Endothelial cell of umbilical vein (primary cell): ENCODE results near the gene PDE11A. TPM values are rescaled to one million over a fixed set of nuclear protein-coding genes. Genes with fewer than 3 reads are reported as not detected.
A peak's percentile ranks its signal among the peaks of the same experiment; 100 is the strongest.

Source experiments
- BruUV-seq: library from RNA; stranded (reverse); fragments of 400-500 nt; replicated peaks from 2 replicates; lab custom pipeline; 2021; lab: Mats Ljungman, UMichigan
- CTCF ChIA-PET: fragments of 300-600, 350-600 bp; sonication (Branson Sonifier 250); formaldehyde crosslinking; loops from one replicate; lab custom pipeline; 2021; ENCODE audit warnings: antibody characterized with exemption, inconsistent platforms; lab: Charles Lee
- POLR2A ChIA-PET: fragments of 300-600, 350-600 bp; sonication (Branson Sonifier 250); formaldehyde crosslinking; loops from one replicate; lab custom pipeline; 2021; ENCODE audit warnings: antibody characterized with exemption, inconsistent platforms; lab: Charles Lee
- DNase-seq: peaks from one replicate; pipeline ENCODE4 v3.0.0-alpha.2; 2011; ENCODE audit warnings: low read depth, low spot score
- FAIRE-seq: peaks from 2 replicates; lab custom pipeline; 2011; peaks lifted over from hg19 to GRCh38; lab: Jason Lieb, UNC
- H2AFZ ChIP-seq: 2 replicates; pipeline ENCODE4 v1.6.0; 2012; ENCODE audit warnings: low read depth, low read length, control low read depth, inconsistent platforms
- H3K27ac ChIP-seq: 2 replicates; pipeline ENCODE4 v1.5.1; 2011; ENCODE audit warnings: low read depth, mild to moderate bottlenecking, control low read depth, low read length, moderate library complexity; ENCODE audit not compliant: insufficient read depth
- H3K27me3 ChIP-seq, 2 experiments: 2 replicates each; pipeline versions ENCODE4 v1.6.0 to v1.6.1; 2011; ENCODE audit warnings: low read length in 2 of 2, mixed read lengths in 1 of 2; ENCODE audit not compliant: control insufficient read depth in 2 of 2, insufficient read depth in 2 of 2
- H3K36me3 ChIP-seq, 2 experiments: 2 replicates in 1 of 2; 3 replicates in 1 of 2; pipeline ENCODE4 v1.5.1; 2011; ENCODE audit warnings: low read length in 2 of 2, mild to moderate bottlenecking in 1 of 2, moderate library complexity in 1 of 2; ENCODE audit not compliant: control insufficient read depth in 2 of 2, insufficient read depth in 2 of 2; ENCODE audit errors: extremely low read depth in 1 of 2
- H3K4me1 ChIP-seq: 3 replicates; pipeline ENCODE4 v1.5.1; 2011; ENCODE audit warnings: mild to moderate bottlenecking, low read length; ENCODE audit not compliant: control insufficient read depth, insufficient read depth; ENCODE audit errors: extremely low read depth
- H3K4me2 ChIP-seq: 2 replicates; pipeline ENCODE4 v1.6.1; 2011; ENCODE audit warnings: low read length, control low read depth, mixed read lengths; ENCODE audit not compliant: insufficient read depth
- H3K4me3 ChIP-seq, 3 experiments: fragments of 200-600 bp in 1 of 3; sonication (generic), shearing (Covaris generic) in 1 of 3; replicated peaks in 1 of 3; 2 replicates each; pipeline ENCODE4 v1.5.1; 2011 to 2016; ENCODE audit warnings: control low read depth in 3 of 3, low read length in 3 of 3, mild to moderate bottlenecking in 2 of 3, inconsistent platforms in 1 of 3, low read depth in 1 of 3, moderate library complexity in 1 of 3; ENCODE audit not compliant: insufficient read depth in 1 of 3
- H3K79me2 ChIP-seq: 2 replicates; pipeline ENCODE4 v1.6.0; 2012; ENCODE audit warnings: low read length, inconsistent platforms; ENCODE audit not compliant: control insufficient read depth, insufficient read depth
- H3K9ac ChIP-seq: replicated peaks from 2 replicates; pipeline ENCODE3; 2011; ENCODE audit warnings: low read length, control low read depth; ENCODE audit not compliant: insufficient read depth; ENCODE audit errors: extremely low read depth
- H3K9me1 ChIP-seq: replicated peaks from 3 replicates; pipeline ENCODE4 v1.6.0; 2011; ENCODE audit warnings: mild to moderate bottlenecking, low read length; ENCODE audit not compliant: control insufficient read depth, insufficient read depth; ENCODE audit errors: extremely low read depth
- H3K9me3 ChIP-seq: replicated peaks from 2 replicates; pipeline ENCODE4 v1.5.1; 2012; ENCODE audit warnings: low read length, inconsistent platforms; ENCODE audit not compliant: control insufficient read depth, insufficient read depth
- H4K20me1 ChIP-seq: replicated peaks from 2 replicates; pipeline ENCODE3; 2011; ENCODE audit warnings: mild to moderate bottlenecking, low read length; ENCODE audit not compliant: control insufficient read depth, insufficient read depth; ENCODE audit errors: extremely low read depth
- CTCF ChIP-seq, 2 donors: IDR thresholded peaks; 1 replicate in 1 of 2; 2 replicates in 1 of 2; pipeline ENCODE4 v1.5.1; 2011; ENCODE audit warnings: low read length in 2 of 2, mild to moderate bottlenecking in 2 of 2, moderate library complexity in 2 of 2, control low read depth in 1 of 2, inconsistent platforms in 1 of 2, low read depth in 1 of 2; ENCODE audit not compliant: insufficient read depth in 1 of 2; ENCODE audit errors: extremely low read depth in 1 of 2
- FOS ChIP-seq: IDR thresholded peaks from 2 replicates; pipeline ENCODE4 v1.6.1; 2011; ENCODE audit warnings: mild to moderate bottlenecking, low read length, moderate library complexity, borderline replicate concordance; ENCODE audit not compliant: insufficient read depth
- JUN ChIP-seq: IDR thresholded peaks from 2 replicates; pipeline ENCODE4 v1.6.1; 2011; ENCODE audit warnings: borderline replicate concordance, low read depth; ENCODE audit not compliant: insufficient read length, insufficient read depth
- MAX ChIP-seq: IDR thresholded peaks from 2 replicates; pipeline ENCODE4 v1.6.1; 2011; ENCODE audit not compliant: insufficient read depth, insufficient read length
- MYC ChIP-seq: IDR thresholded peaks from one replicate; pipeline ENCODE4 v1.6.1; 2011; ENCODE audit warnings: mild to moderate bottlenecking, low read depth, low read length
- POLR2AphosphoS5 ChIP-seq: IDR thresholded peaks from 2 replicates; pipeline ENCODE4 v1.6.1; 2012; ENCODE audit warnings: low read depth, mild to moderate bottlenecking, control low read depth, low read length, moderate library complexity; ENCODE audit not compliant: insufficient read depth
- dilution Hi-C: fragments of 300-500 bp; cut with MboI; formaldehyde crosslinking; loops from one replicate; pipeline ENCODE4 v1.15.0; 2019; ENCODE audit warnings: low sequenced_read_pairs; ENCODE audit not compliant: extremely low pct_ligation_motif_present
- intact Hi-C: fragments of 100-400 bp; cut with micrococcal nuclease; formaldehyde crosslinking; loops from one replicate; pipeline ENCODE4 v1.10.0; 2022
- polyA plus RNA-seq, 4 experiments: library from polyadenylated mRNA; depleted of rRNA in 3 of 4; stranded (reverse) in 3 of 4; unstranded in 1 of 4; fragments of >200 nt; gene quantifications; 2 replicates each; pipeline versions ENCODE4 v1.2.1 to v1.2.3, GENCODE V29; 2011 to 2012; ENCODE audit warnings: missing spikeins in 1 of 4
- total RNA-seq: library from RNA; stranded (reverse); gene quantifications from 2 replicates; pipeline ENCODE4 v1.2.3, GENCODE V29; 2021

PDE11A gene
- total and polyA plus RNA-seq, 2 donors (not counting 3 experiments of a cell fraction or from before 2014, with no cell fraction given), result 0.07 to 0.51 TPM

- FAIRE-seq (peak; percentile 72), DNase-seq (peak; percentile 53)
- Histone ChIP-seq H3K4me1 (peaks cover 6% of the 10 kb centered on the region), H3K27ac (no peak overlapping the region), H3K9me1 (no peaks in the 10 kb centered on the region), H3K4me2 (no peak overlapping the region), H2AFZ (no peak overlapping the region), H3K9ac (no peak overlapping the region), H3K79me2 (peaks cover 3% of the 10 kb centered on the region), H4K20me1 (no peaks in the 10 kb centered on the region), H3K4me3 (no peak overlapping the region), H3K36me3 (no peaks in the 10 kb centered on the region), H3K9me3 (no peaks in the 10 kb centered on the region), H3K27me3 (no peaks in the 10 kb centered on the region)
- POLR2A ChIA-PET, result interaction anchor here (0.6 kb wide), 1 partner anchor 341 kb away, joined by 3 read pairs; the partner anchor contains the start of genes PJVK and PRKRA
- TF ChIP-seq MYC, result no peak
- peak; percentile 34 to 38 for TF ChIP-seq CTCF (IDR thresholded peaks at IDR 0.05; ENCODE audit: extremely low read depth in 1 of 2, insufficient read depth in 1 of 2, low read depth in 1 of 2, low read length in 2 of 2)
- dilution Hi-C loops (no loop called here), intact Hi-C loops (loop anchor here (5.0 kb wide), 3 partner anchors 187 to 997 kb away; no protein-coding TSS in a partner anchor)
- no TSS peak for BruUV-seq
- CTCF ChIA-PET, result interaction anchor here (0.6 to 3.5 kb wide), 4 partner anchors 19 to 341 kb away, joined by 3 to 59 read pairs (median 22); partner anchors contain the start of genes PJVK and PRKRA
These were observed 37.2 kb upstream of the PDE11A start for GRCh38 chr2:178109813-178110212.

- Histone ChIP-seq H3K9me1 (no peaks in the 10 kb centered on the region), H4K20me1 (no peaks in the 10 kb centered on the region), H2AFZ (no peak overlapping the region), H3K4me2 (no peak overlapping the region), H3K27ac (no peak overlapping the region), H3K79me2 (peaks cover 3% of the 10 kb centered on the region), H3K4me1 (peaks cover 3% of the 10 kb centered on the region), H3K36me3 (no peaks in the 10 kb centered on the region), H3K4me3 (no peak overlapping the region), H3K9ac (no peak overlapping the region), H3K9me3 (no peaks in the 10 kb centered on the region), H3K27me3 (no peaks in the 10 kb centered on the region)
- dilution Hi-C loops (no loop called here), intact Hi-C loops (no loop called here)
- DNase-seq (no peak), FAIRE-seq (no peak)
- TF ChIP-seq JUN, result no peak
- no peak for TF ChIP-seq MAX
- no peak for TF ChIP-seq POLR2AphosphoS5
- TF ChIP-seq FOS, result no peak
- BruUV-seq, result no TSS peak
- ChIA-PET POLR2A (no interaction called here), CTCF (interaction anchor here (0.9 to 1.0 kb wide), 2 partner anchors 306 to 311 kb away, joined by 3 to 6 read pairs; no protein-coding TSS in a partner anchor)
These were observed 35.6 kb upstream of the PDE11A start for GRCh38 chr2:178108176-178108575.
